ENCODE measurements around the gene MEF2A.
"Not testable (repeated sequence)": the region's sequence is repeated elsewhere in the genome, so short reads cannot be mapped to it uniquely, and the experiment has no call there.

The MEF2A gene

GRCh38 chr15:99565299-99566156 lies at the start of gene MEF2A:
Gene MEF2A, plus strand, starts transcription at chr15:99565984. Its CDS starts 67,136 bp downstream, at chr15:99633120.
- DNase-seq, result peak; percentile 85

- no peak for DNase-seq
Observed at GRCh38 chr15:99518191-99518590, 47.6 kb upstream of the MEF2A start.

- DNase-seq, result not testable (repeated sequence)
Observed at GRCh38 chr15:99519366-99519765, 46.4 kb upstream of the MEF2A start.

DNA sequence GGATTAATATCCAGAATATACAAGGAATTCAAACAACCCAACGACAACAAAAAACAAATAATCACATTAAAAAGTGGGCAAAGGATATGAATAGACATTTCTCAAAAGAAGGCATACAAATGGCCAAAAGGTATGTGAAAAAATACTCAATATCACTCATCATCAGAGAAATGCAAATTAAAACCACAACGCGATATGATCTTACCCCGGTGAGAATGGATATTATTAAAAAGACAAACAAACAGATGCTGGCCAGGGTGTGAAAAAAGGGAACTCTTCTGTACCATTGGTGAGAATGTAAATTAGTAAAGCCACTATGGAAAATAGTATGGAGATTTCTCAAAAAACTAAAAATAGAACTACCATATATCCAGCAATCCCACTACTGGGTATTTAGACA lies 43.5 kb upstream of the MEF2A start:
- no peak for DNase-seq

- DNase-seq, result no peak
Observed at GRCh38 chr15:99526176-99526575, 39.6 kb upstream of the MEF2A start.

GRCh38 chr15:99526671-99527070 lies 39.1 kb upstream of the MEF2A start:
- no peak for DNase-seq

- DNase-seq, result no peak
Observed at GRCh38 chr15:99536422-99537040, 29.3 kb upstream of the MEF2A start.

GRCh38 chr15:99537344-99537743 lies 28.4 kb upstream of the MEF2A start:
- no peak for DNase-seq

DNA sequence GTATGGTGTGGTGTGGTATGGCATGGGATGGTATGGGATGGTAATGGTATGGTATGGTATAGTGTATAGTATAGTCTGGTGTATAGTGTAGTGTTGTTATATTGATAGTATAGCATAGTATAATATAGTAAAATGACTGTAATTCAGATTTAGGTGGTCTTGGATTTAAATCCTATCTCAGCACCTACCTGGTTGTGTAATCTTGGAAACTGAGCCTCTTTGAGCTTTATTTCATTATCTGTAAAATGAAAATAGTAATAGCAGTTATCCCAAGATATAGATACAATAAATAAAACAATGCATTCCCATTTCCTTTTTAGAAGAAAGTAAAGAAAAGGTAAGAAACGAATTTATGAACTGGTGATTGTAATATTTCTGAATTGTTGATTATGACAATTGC lies 27.5 kb upstream of the MEF2A start:
- DNase-seq, result no peak

DNA sequence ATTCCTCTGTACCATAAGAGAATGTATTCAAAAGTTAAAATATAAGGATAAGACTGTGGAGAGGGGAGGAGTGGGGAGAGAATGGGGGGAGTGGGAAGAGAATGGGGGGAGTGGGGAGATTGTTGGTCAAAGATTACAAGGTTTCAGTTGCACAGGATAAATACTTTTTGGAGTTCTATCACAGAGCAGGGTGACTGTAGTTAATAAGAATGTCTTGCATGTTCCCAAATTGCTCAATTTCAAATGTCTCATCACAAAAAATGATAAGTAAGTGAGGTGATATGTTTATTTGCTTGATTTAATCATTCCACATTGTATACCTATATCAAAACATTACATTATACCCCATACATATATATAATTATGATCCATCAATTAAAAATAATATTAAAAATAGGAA lies 23.0 kb upstream of the MEF2A start:
- DNase-seq, result no peak

GRCh38 chr15:99545605-99546004 lies 20.2 kb upstream of the MEF2A start:
- no peak for DNase-seq

DNA sequence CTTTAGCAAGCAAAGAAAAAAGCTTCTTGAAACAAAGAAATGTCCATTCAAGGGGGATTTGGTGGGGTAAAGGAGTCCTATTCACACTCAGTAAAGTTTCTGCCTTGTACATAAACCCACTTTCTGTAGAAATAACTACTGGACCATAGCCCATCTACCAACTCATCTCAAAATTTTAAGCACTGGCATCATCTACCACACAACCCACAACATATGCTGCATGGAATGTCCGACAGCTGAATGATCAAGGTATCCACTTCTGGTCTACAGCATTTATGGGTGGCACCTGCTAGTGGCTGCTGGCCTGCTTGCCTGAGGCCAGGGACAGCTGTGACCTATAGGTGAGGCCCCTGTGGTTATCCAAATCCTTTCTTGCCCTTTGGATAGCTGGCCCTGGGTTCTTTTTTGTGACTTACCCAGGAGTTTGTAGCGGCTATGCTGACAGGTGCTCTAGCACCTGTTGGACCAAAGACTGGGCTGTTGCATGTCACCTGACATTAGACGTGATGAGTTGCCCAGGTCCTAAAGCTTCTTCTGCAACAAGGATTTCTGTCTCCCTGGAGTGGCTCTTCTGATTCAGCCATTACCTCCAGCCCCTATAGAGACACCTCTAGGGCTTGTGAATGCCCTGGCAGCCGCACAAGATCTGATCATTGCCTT lies 19.2 kb upstream of the MEF2A start:
- DNase-seq, result no peak

- no peak for DNase-seq
Observed at GRCh38 chr15:99547517-99547916, 18.3 kb upstream of the MEF2A start.

- DNase-seq, result no peak
Observed at GRCh38 chr15:99550077-99550476, 15.7 kb upstream of the MEF2A start.

DNA sequence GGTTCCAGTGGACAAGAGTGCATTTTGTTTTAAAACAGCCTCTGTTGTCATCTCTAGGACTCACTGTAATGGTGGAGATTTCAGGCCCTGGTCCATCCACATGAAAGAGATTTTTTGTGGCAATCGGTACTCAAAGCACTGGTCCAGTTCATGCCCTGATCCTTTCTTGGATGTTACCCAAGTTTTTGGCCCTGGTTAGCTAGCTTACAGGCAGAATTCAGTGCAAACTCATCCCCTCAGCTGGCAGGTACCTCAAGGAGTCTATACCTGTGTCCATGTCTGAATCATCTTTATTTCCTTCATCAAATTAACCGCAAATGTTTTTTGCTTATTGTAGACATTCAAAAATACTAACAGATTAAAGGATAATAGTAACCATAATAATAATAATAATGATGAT lies 13.7 kb upstream of the MEF2A start:
- no peak for DNase-seq

- no peak for DNase-seq
Observed at GRCh38 chr15:99554880-99555488, 10.8 kb upstream of the MEF2A start.

- DNase-seq, result no peak
Observed at GRCh38 chr15:99556011-99556410, 9.8 kb upstream of the MEF2A start.

DNA sequence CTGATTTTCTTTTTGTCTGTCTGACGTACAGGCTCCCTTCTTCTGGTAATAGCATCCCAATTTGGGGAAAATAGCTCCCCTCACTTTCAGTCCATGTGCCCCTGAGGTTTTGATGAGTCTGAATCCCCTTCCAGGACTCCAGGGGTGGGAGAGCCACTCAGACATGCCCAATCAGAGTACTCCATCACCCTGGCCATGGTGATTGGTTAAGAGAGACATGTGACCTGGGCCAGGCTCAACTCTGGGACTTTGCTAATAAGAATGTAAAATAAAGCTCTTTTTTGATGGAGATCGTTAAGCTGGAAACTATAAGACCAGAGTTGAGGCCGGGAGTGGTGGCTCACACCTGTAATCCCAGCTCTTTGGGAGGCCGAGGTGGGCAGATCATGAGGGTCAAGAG lies 9.2 kb upstream of the MEF2A start:
- DNase-seq, result no peak

DNA sequence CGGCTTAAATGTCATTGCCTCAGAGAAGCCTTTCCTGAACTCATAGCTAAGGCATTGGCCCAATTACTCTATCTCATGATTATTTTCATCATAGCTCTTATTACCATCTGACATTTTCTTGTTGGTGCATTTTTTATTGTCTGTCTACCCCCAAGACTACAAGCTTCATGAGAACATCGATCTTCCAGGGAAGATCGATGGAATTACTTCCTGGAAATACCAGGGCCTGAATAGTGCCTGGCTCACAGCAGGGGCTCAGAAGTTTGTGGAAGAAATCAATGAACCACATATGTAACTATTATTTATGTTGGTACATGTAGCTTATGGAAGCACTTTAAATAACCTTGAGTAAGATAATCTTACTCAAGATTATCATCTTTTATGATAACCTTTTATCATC lies 7.7 kb upstream of the MEF2A start:
- DNase-seq, result no peak

DNA sequence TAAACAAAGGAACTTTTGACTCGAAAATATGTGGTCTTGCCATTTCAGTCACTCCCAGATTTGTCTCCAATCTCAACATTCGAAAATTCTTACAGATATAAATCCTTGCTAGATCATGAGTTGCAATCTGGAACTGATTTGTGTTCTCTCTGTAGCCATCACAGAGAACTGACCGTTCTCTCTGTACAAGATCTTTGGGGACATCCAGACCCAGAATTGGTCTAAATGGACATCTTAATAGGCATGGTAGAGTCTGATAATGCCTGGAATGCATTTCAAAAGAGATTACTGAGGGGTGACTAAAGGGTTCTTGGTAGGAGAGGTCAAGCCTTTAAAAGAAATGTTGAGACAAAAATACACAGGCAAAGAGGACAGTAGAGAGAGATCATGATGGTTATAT lies 7.2 kb upstream of the MEF2A start:
- DNase-seq, result no peak

DNA sequence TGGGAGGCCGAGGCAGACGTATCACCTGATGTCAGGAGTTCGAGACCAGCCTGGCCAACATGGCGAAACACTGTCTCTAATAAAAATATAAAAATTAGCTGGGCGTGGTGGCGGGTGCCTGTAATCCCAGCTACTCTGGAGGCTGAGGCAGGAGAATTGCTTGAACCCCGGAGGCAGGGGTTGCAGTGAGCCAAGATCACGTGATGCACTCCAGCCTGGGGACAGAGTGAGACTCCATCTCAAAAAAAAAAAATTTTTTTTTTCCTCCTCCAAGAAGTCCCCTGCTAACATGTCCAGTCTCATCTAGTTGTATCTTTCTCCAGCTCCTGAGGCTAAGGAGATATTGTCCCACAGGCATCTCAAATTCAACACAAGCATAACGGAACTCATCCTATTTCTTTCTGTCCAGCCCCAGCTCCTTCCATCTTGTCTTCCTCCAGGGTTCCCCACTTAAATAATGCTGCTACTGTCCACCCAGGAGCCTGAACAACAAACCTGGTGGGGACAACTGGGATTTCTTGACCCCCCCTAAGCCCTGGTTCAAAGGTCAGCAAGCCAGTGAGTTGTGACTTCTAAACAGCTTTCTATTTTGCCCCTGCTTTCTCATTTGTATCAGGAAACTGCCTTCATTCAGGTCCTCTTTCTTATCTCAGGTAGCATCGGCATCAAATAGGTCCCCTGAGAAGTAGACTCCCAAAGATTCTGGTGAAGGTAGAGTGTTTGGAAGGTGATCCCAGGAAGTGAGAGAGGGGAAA lies 4.1 kb upstream of the MEF2A start:
- DNase-seq, result no peak

- DNase-seq, result no peak
Observed at GRCh38 chr15:99562238-99562637, 3.5 kb upstream of the MEF2A start.
